HepG2 (cell line): ENCODE data around the gene ZNF341. TPM values are rescaled to one million over a fixed set of nuclear protein-coding genes. Genes with fewer than 3 reads are reported as not detected.

Source experiments
- ATAD3A ChIP-seq: sonication (generic); formaldehyde crosslinking; IDR thresholded peaks from 2 replicates; pipeline ENCODE4 v1.4.0; 2020; ENCODE audit warnings: missing genetic modification reagents
- ATF7 ChIP-seq, 2 experiments: fragments of 450-650 bp in 1 of 2; sonication (generic) in 1 of 2; formaldehyde crosslinking in 1 of 2; IDR thresholded peaks; 2 replicates each; pipeline versions ENCODE4 v1.4.0 to v1.6.1; 2016 to 2020; ENCODE audit warnings: antibody characterized with exemption in 1 of 2, mild to moderate bottlenecking in 1 of 2, missing genetic modification reagents in 1 of 2
- CREM ChIP-seq, 2 experiments: sonication (generic) in 1 of 2; formaldehyde crosslinking in 1 of 2; IDR thresholded peaks; 2 replicates each; pipeline versions ENCODE4 v1.4.0 to v1.6.1; 2016 to 2020; ENCODE audit warnings: antibody characterized with exemption in 1 of 2, mild to moderate bottlenecking in 1 of 2, missing genetic modification reagents in 1 of 2
- DMTF1 ChIP-seq: sonication (generic); formaldehyde crosslinking; IDR thresholded peaks from 2 replicates; pipeline ENCODE4 v1.4.0; 2020; ENCODE audit warnings: mild to moderate bottlenecking, missing genetic modification reagents
- HMG20A ChIP-seq: IDR thresholded peaks from 2 replicates; pipeline ENCODE4 v1.6.1; 2016; ENCODE audit warnings: borderline replicate concordance
- HOXD1 ChIP-seq: sonication (generic); formaldehyde crosslinking; IDR thresholded peaks from 2 replicates; pipeline ENCODE4 v1.5.0; 2020; ENCODE audit warnings: missing genetic modification reagents
- IRX3 ChIP-seq: sonication (generic); formaldehyde crosslinking; IDR thresholded peaks from 2 replicates; pipeline ENCODE4 v1.8.1; 2023; ENCODE audit warnings: mild to moderate bottlenecking, low read depth, missing genetic modification reagents, borderline replicate concordance
- LCORL ChIP-seq, 2 experiments: fragments of 450-650 bp in 1 of 2; sonication (generic) in 1 of 2; formaldehyde crosslinking in 1 of 2; IDR thresholded peaks; 2 replicates each; pipeline versions ENCODE4 v1.5.0 to v1.6.1; 2017 to 2020; ENCODE audit warnings: antibody characterized with exemption in 1 of 2, missing genetic modification reagents in 1 of 2
- PAX8 ChIP-seq: sonication (generic); formaldehyde crosslinking; IDR thresholded peaks from 2 replicates; pipeline ENCODE4 v1.8.0; 2022; ENCODE audit warnings: mild to moderate bottlenecking, missing genetic modification reagents, borderline replicate concordance
- PCBP2 ChIP-seq: fragments of 200-400 bp; formaldehyde crosslinking; optimal IDR thresholded peaks from 2 replicates; pipeline ENCODE3; 2018; ENCODE audit warnings: low read length, low read depth; ENCODE audit not compliant: poor library complexity, severe bottlenecking
- RFXANK ChIP-seq: IDR thresholded peaks from 2 replicates; pipeline ENCODE4 v1.6.1; 2016
- TCF7L2 ChIP-seq: IDR thresholded peaks from 2 replicates; pipeline ENCODE4 v1.6.1; 2011; ENCODE audit warnings: mild to moderate bottlenecking, low read depth, low read length, moderate library complexity
- TFDP2 ChIP-seq: sonication (generic); formaldehyde crosslinking; IDR thresholded peaks from 2 replicates; pipeline ENCODE4 v1.4.0; 2020; ENCODE audit warnings: missing genetic modification reagents
- WIZ ChIP-seq: sonication (generic); formaldehyde crosslinking; IDR thresholded peaks from 2 replicates; pipeline ENCODE4 v1.5.1; 2020; ENCODE audit warnings: mild to moderate bottlenecking, missing genetic modification reagents
- ZFP62 ChIP-seq: sonication (generic); formaldehyde crosslinking; IDR thresholded peaks from 2 replicates; pipeline ENCODE4 v1.4.0; 2020; ENCODE audit warnings: missing genetic modification reagents
- ZMAT3 ChIP-seq: sonication (generic); formaldehyde crosslinking; conservative IDR thresholded peaks from 2 replicates; pipeline ENCODE4 v1.7.0; 2021; ENCODE audit warnings: missing genetic modification reagents
- ZNF234 ChIP-seq: sonication (generic); formaldehyde crosslinking; conservative IDR thresholded peaks from 2 replicates; pipeline ENCODE4 v1.5.1; 2020; ENCODE audit warnings: mild to moderate bottlenecking, missing genetic modification reagents
- ZNF296 ChIP-seq: sonication (generic); formaldehyde crosslinking; conservative IDR thresholded peaks from 2 replicates; pipeline ENCODE4 v1.5.0; 2020; ENCODE audit warnings: mild to moderate bottlenecking, missing genetic modification reagents
- ZNF326 ChIP-seq: sonication (generic); formaldehyde crosslinking; IDR thresholded peaks from 2 replicates; pipeline ENCODE4 v1.4.0; 2020; ENCODE audit warnings: missing genetic modification reagents, borderline replicate concordance
- ZNF333 ChIP-seq: sonication (generic); formaldehyde crosslinking; IDR thresholded peaks from 2 replicates; pipeline ENCODE4 v1.4.0; 2020; ENCODE audit warnings: mild to moderate bottlenecking, missing genetic modification reagents, borderline replicate concordance
- ZNF432 ChIP-seq: sonication (generic); formaldehyde crosslinking; IDR thresholded peaks from 2 replicates; pipeline ENCODE4 v1.5.0; 2020; ENCODE audit warnings: missing genetic modification reagents, mild to moderate bottlenecking, borderline replicate concordance
- ZNF451 ChIP-seq: sonication (generic); formaldehyde crosslinking; IDR thresholded peaks from 2 replicates; pipeline ENCODE4 v1.5.0; 2020; ENCODE audit warnings: mild to moderate bottlenecking, missing genetic modification reagents
- ZNF710 ChIP-seq: sonication (generic); formaldehyde crosslinking; IDR thresholded peaks from 2 replicates; pipeline ENCODE4 v1.5.0; 2020; ENCODE audit warnings: mild to moderate bottlenecking, missing genetic modification reagents, borderline replicate concordance
- ZNF746 ChIP-seq: sonication (generic); formaldehyde crosslinking; IDR thresholded peaks from 2 replicates; pipeline ENCODE4 v1.8.0; 2022; ENCODE audit warnings: mild to moderate bottlenecking, missing genetic modification reagents
- ZNF768 ChIP-seq: sonication (generic); formaldehyde crosslinking; IDR thresholded peaks from 2 replicates; pipeline ENCODE4 v1.4.0; 2020; ENCODE audit warnings: missing genetic modification reagents
- ZNF775 ChIP-seq: sonication (generic); formaldehyde crosslinking; IDR thresholded peaks from 2 replicates; pipeline ENCODE4 v1.4.0; 2020; ENCODE audit warnings: missing genetic modification reagents, mild to moderate bottlenecking, moderate library complexity, borderline replicate concordance
- polyA plus RNA-seq, 8 experiments: library from polyadenylated mRNA; depleted of rRNA in 3 of 8; stranded (reverse) in 7 of 8; unstranded in 1 of 8; fragments of >200 nt; fragmentation: Illumina TruSeq in 4 of 8; extraction: Trizol in 4 of 8; gene quantifications; 2 replicates each; pipeline versions ENCODE4 v1.2.1 to v1.2.3, GENCODE V29; 2011 to 2016; ENCODE audit warnings: low read depth in 4 of 8, missing spikeins in 1 of 8, mixed read lengths in 1 of 8; ENCODE audit not compliant: insufficient read depth in 1 of 8
- total RNA-seq, 5 experiments: library from RNA; depleted of rRNA; stranded (reverse); fragments of >200 nt; fragmentation: Illumina TruSeq; extraction: Trizol; gene quantifications; 2 replicates each; pipeline ENCODE4 v1.2.3, GENCODE V29; 2016; ENCODE audit warnings: low read depth in 1 of 5

The ZNF341 gene
- total and polyA plus RNA-seq, 2 of the 13 experiments (the other 11 are each of a cell fraction or from before 2014, with no cell fraction given) = 1.1 to 2.2 TPM

- TF ChIP-seq PCBP2 (no peak), ZNF234 (CRISPR knock-in tag) (0 out of 2 replicates have a peak, but pooled peaks have one; percentile 25), RFXANK (CRISPR knock-in tag) (no peak; the same call in 1 of the 2 replicates), ATF7 (IDR thresholded peaks at IDR 0.05) (no peak), ATF7 (CRISPR knock-in tag; IDR thresholded peaks at IDR 0.05) (no peak), ZNF333 (CRISPR knock-in tag) (no peak), ZMAT3 (no peak), IRX3 (CRISPR knock-in tag) (no peak; the same call in 1 of the 2 replicates), ZNF296 (CRISPR knock-in tag) (0 out of 2 replicates have a peak, but pooled peaks have one; percentile 77), DMTF1 (CRISPR knock-in tag) (no peak), HOXD1 (CRISPR knock-in tag) (peak; percentile 19; the same call in 1 of the 2 replicates), ZNF451 (0 out of 2 replicates have a peak, but pooled peaks have one; percentile 20), PAX8 (CRISPR knock-in tag) (0 out of 2 replicates have a peak, but pooled peaks have one; percentile 63), ZNF768 (CRISPR knock-in tag) (no peak), ZNF746 (CRISPR knock-in tag) (no peak), ZNF432 (no peak), ZNF710 (CRISPR knock-in tag) (0 out of 2 replicates have a peak, but pooled peaks have one; percentile 1), ZNF775 (CRISPR knock-in tag) (no peak), ZFP62 (CRISPR knock-in tag) (no peak), ATAD3A (CRISPR knock-in tag) (no peak), TFDP2 (CRISPR knock-in tag) (peak; percentile 62; the same call in 1 of the 2 replicates), ZNF326 (no peak; the same call in 1 of the 2 replicates), TCF7L2 (no peak), WIZ (peak; percentile 26; the same call in 1 of the 2 replicates), CREM (IDR thresholded peaks at IDR 0.05) (no peak), CREM (CRISPR knock-in tag; IDR thresholded peaks at IDR 0.05) (no peak), LCORL (IDR thresholded peaks at IDR 0.05) (no peak), LCORL (CRISPR knock-in tag; IDR thresholded peaks at IDR 0.05) (peak; percentile 63; the same call in 1 of the 2 replicates), HMG20A (CRISPR knock-in tag) (no peak)
Measured at GRCh38 chr20:33731693-33732165, at the start of gene ZNF341 (continued).
